ENCODE results near the gene BTBD6.
"Not testable (repeated sequence)": the region's sequence is repeated elsewhere in the genome, so short reads cannot be mapped to it uniquely, and the experiment has no call there.

The BTBD6 gene

GRCh38 chr14:105269405-105269804 lies 21.1 kb downstream of the BTBD6 start:
- no peak for DNase-seq (ENCODE audit: low spot score)

- no peak for DNase-seq (ENCODE audit: low spot score)
These were observed 23.0 kb downstream of the BTBD6 start for GRCh38 chr14:105271224-105271890.

- DNase-seq (ENCODE audit: low spot score), result no peak
These were observed 24.3 kb downstream of the BTBD6 start for GRCh38 chr14:105272623-105273022.

- DNase-seq (ENCODE audit: low spot score), result no peak
These were observed 24.7 kb downstream of the BTBD6 start for GRCh38 chr14:105273062-105273461.

- DNase-seq (ENCODE audit: low spot score), result no peak
These were observed 26.3 kb downstream of the BTBD6 start for GRCh38 chr14:105274637-105275036.

- no peak for DNase-seq (ENCODE audit: low spot score)
These were observed 27.1 kb downstream of the BTBD6 start for GRCh38 chr14:105275267-105275946.

- DNase-seq (ENCODE audit: low spot score), result not testable (repeated sequence)
These were observed 29.1 kb downstream of the BTBD6 start for GRCh38 chr14:105277448-105277847.

- no peak for DNase-seq (ENCODE audit: low spot score)
These were observed 31.5 kb downstream of the BTBD6 start for GRCh38 chr14:105279642-105280361.

GRCh38 chr14:105280525-105280924 lies 32.2 kb downstream of the BTBD6 start:
- no peak for DNase-seq (ENCODE audit: low spot score)

GRCh38 chr14:105281371-105282097 lies 33.2 kb downstream of the BTBD6 start:
- peak; percentile 88 for DNase-seq (ENCODE audit: low spot score)

- DNase-seq (ENCODE audit: low spot score), result no peak
These were observed 33.9 kb downstream of the BTBD6 start for GRCh38 chr14:105282098-105282725.

GRCh38 chr14:105283028-105283427 lies 34.7 kb downstream of the BTBD6 start:
- DNase-seq (ENCODE audit: low spot score), result no peak

GRCh38 chr14:105283899-105284298 lies 35.6 kb downstream of the BTBD6 start:
- no peak for DNase-seq (ENCODE audit: low spot score)

GRCh38 chr14:105285174-105285573 lies 36.8 kb downstream of the BTBD6 start:
- DNase-seq (ENCODE audit: low spot score), result no peak

- DNase-seq (ENCODE audit: low spot score), result no peak
These were observed 38.4 kb downstream of the BTBD6 start for GRCh38 chr14:105286759-105287144.

- no peak for DNase-seq (ENCODE audit: low spot score)
These were observed 39.1 kb downstream of the BTBD6 start for GRCh38 chr14:105287249-105288102.

- DNase-seq (ENCODE audit: low spot score), result not testable (repeated sequence)
These were observed 40.6 kb downstream of the BTBD6 start for GRCh38 chr14:105288936-105289335.

GRCh38 chr14:105290621-105291346 lies 42.5 kb downstream of the BTBD6 start:
- no peak for DNase-seq (ENCODE audit: low spot score)

GRCh38 chr14:105292826-105293711 lies 44.7 kb downstream of the BTBD6 start:
- DNase-seq (ENCODE audit: low spot score), result no peak
